HG02588 (cell line): Measurements from ENCODE around the gene GPR32.
"Not testable (repeated sequence)": the region's sequence is repeated elsewhere in the genome, so short reads cannot be mapped to it uniquely, and the experiment has no call there.

Experiments
- ATAC-seq: cut with Tn5 transposase; IDR thresholded peaks from one replicate; pipeline ENCODE4 v1.9.1; 2021; ENCODE audit warnings: mild to moderate bottlenecking, moderate library complexity; ENCODE audit not compliant: unreplicated experiment

GPR32 gene

DNA sequence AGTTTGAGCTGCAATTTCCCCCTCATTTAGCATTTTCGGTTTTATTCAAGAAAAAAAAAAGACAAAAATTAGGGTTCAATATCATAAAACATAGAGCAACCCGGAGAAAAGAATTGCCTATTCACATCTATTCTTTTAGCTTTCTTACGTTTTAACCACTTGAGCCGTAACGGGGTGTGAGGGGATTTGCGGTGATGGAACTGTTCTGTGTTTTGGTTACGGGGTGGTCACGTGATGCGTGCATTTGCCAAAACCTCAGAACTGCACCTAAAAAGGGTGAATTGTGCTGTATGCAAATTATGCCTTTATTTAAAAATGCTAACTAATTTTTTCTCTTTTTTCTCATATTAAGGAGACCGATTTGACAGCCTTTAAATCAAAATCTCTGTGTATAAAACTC, 25.0 kb upstream of the GPR32 start:
- no peak for ATAC-seq

DNA sequence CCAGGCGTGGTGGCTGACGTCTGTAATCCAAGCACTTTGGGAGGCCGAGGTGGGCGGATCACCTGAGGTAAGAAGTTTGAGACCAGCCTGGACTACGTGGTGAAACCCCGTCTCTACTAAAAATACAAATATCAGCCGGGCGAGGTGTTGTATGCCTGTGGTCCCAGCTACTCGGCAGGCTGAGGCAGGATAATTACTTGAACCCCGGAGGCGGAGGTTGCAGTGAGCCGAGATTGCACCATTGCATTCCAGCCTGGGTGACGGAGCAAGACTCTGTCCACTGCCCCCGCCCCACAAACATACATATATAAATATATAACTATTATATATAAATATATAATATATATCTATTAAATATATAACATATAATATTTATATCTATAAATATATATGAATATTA, 23.1 kb upstream of the GPR32 start:
- ATAC-seq: not testable (repeated sequence)

DNA sequence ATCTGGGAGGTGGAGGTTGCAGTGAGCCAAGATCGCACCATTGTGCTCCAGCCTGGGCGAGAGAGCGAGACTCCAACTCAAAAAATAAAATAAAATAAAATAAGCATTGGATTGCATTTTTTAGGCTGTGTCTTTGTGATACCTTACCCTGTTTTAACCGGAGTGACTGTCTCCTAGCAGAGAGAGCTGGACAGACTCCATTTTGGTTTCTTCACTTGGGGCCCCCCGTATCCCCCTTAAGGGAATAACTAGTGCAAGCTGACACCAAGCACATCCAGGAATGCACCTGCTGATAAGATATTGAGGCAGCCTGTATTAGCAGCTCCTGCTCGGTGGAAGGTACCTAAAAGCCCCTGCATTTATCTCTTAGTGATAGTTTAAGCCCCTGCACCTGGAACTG, 20.8 kb upstream of the GPR32 start:
- ATAC-seq: no peak

DNA sequence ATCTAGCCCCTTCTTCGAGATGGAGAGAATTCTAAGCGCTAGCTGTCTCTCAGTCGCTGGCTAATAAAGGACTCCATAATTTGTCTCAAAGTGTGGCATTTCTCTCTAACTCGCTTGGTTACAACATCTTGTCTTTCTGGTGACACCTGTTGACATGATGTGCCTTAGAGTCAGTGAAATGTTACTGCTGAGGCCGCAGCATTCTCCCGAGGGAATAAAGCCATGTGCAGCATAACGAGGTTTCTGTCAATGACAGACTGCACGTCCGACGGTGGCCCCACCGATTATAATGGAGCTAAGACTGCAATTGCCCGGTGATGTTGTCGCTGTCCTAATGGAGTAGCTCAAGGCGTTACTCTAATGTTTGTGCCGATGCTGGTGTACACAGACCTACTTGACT, 20.3 kb upstream of the GPR32 start:
- no peak for ATAC-seq

DNA sequence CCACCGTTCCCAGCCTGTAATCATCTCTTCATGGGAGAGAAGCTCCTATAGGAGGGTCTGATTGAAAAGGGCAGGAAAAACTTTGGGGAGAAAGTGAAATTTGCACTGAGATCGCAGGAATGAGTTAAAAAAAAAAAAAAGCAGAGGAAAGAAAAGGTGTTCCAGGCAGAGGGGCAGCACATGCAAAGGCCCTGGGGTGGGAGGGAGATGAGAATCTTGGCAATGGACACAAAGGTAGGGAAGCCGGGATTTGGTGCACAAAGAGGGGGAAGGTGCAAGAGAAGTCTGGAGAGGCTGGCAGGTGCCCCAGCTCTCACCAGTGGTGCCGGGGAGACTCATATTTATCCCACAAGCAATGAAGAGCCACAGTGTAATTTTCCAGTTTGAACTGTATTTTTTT, 16.4 kb upstream of the GPR32 start:
- ATAC-seq: no peak

DNA sequence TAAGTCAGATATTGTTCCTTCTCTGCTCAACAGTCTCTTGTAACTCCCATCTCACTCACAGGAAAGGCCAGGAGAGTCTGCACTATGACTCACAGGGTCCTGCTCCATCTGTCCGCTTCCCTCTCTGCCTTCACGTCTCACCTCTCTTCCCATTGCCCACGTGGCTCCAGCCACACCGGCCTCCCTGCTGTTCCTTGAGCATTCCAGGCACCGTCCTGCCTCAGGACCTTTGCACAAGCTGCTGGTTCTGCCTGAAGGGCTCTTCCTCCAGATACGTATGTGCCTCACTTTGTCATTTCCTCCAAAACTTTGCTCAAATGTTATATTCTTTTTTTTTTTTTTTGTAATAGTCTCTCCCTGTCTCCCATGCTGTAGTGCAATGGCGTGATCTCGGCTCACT, 14.0 kb upstream of the GPR32 start:
- ATAC-seq: not testable (repeated sequence)

DNA sequence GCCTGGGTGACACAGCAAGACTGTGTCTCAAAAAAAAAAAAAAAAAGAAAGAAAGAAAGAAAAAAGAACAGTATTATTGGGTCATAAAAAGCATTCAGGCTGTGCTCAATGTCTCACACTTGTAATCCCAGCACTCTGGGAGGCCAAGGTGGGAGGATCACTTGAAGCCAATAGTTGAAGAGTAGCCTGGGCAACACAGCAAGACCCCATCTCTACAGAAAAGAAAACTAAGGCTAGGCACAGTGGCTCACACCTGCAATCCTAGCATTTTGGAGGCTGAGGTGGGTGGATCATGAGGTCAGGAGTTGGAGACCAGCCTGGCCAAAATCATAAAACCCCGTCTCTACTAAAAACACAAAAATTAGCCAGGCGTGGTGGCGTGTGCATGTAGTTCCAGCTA, 12.6 kb upstream of the GPR32 start:
- not testable (repeated sequence) for ATAC-seq

DNA sequence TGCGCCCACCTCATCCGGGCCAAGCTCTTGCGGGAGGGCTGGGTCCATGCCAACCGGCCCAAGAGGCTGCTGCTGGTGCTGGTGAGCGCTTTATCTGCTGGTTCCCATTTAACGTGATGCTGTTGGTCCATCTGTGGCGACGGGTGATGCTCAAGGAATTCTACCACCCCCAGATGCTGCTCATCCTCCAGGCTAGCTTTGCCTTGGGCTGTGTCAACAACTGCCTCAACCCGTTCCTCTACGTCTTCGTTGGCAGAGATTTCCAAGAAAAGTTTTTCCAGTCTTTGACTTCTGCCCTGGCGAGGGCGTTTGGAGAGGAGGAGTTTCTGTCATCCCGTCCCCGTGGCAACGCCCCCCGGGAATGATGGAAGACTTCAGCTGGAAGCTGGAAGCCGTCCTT, 11.2 kb upstream of the GPR32 start:
- ATAC-seq: not testable (repeated sequence)

DNA sequence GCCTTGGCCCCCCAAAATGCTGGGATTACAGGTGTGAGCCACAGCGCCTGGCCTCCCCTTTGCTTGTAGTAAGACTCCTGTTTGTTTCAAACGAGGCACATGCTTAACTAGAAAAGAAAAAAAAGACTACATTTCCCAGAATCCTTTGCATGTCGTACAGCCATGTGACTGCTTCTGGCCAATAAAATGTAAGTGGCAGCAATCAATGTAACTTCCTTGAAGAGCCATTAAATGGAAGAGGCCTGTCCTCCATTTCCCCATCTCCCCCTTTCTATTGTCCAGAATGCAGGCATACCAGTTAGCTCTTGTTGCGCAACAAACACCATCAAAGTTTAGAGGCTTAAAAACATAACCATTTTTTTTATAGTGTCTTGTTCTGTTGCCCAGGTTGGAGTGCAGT, 10.4 kb upstream of the GPR32 start:
- ATAC-seq: no peak

DNA sequence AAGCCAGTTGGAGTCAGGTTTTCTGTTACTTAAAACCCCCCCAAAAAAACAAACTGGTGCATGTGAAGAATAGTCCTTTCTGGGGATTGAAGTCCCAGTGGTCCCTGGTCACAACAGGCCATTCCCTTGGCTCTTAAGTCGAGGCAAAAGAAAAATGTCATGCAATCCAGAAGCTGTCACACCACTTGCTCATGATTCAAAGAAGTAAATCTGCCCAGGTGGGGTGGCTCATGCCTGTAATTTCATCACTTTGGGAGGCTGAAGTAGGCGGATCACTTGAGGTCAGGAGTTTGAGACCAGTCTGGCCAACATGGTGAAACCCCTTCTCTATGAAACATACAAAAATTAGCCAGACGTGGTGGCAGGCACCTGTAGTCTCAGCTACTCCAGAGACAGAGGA, 8.8 kb upstream of the GPR32 start:
- ATAC-seq: not testable (repeated sequence)

DNA sequence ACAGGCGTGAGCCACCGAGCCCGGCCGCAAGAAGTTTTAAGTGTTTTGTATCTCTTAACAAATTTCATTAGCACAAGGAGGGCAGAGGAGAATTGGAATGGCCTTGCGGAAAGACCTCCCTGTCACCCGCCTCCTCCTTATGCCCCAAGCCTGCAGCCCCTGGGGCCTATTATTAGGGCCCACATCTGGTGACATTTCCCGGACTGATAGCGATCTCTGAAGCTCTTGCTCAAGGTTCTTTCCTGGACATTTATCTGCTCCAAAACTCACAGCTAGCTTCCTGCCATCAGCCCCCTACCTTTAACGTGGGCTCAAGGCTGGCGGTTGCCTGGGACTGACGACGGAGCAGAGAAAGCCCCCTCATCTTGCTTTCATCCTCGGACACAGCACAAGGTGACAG, 6.7 kb upstream of the GPR32 start:
- ATAC-seq: not testable (repeated sequence)

DNA sequence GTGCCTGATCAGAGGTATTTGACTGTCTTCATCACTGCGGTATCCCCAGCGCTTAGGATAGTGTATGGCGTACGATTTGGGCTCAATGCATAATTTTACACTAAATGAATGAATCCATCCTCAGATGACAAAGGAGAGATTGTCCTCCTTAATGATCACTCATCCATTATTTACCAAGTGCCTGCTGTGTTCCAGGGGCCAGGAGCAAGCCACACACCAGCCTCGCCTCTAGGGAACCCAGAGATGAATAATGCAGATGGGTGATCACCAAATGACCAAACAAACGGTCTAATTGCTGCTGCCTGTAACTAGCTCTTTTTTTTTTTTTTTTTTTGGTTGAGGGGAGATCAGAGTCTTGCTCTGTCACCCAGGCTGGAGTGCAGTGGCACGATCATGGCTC, 5.9 kb upstream of the GPR32 start:
- ATAC-seq: no peak

DNA sequence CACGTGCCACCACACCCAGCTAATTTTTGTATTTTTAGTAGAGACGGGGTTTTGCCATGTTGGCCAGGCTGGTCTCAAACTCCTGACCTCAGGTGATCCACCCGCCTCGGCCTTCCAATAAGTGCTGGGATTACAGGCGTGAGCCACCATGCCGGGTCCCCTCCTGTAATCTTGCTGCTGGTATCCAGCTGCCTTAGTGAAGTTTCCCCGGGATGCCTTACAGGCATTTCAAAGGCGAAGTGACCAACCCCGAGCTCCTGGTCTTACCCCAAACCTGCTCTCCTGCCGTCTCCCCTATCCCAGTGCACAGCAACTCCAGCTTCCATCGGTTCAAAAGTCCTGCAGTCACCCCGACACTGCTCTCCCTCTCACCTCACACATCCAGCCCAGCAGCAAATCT, 3.5 kb upstream of the GPR32 start:
- ATAC-seq: not testable (repeated sequence)

DNA sequence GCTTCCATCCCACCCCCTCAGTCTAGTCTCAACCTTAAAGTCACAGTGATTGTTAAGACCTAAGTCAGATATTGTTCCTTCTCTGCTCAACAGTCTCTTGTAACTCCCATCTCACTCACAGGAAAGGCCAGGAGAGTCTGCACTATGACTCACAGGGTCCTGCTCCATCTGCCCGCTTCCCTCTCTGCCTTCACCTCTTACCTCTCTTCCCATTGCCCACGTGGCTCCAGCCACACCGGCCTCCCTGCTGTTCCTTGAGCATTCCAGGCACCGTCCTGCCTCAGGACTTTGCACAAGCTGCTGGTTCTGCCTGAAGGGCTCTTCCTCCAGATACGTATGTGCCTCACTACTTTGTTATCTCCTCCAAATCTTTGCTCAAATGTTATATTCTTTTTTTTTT, 3.0 kb upstream of the GPR32 start:
- ATAC-seq: not testable (repeated sequence)

DNA sequence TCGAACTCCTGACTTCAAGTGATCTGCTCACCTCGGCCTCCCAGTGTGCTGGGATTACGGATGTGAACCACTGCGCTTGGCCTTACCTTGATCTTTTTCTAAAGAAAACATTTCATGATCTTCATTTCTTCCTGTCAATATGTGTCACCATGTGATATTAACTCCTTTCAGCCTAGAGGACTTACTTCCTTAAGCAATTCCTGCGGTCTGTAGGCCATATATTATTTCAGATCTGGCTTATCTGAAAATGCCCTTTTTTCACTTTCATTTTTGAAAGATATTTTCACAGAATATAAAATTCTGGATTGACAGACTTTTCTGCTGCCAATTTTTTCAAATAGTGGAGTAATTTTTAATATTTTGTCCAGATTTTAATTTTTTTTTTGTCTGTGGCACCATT, 2.0 kb upstream of the GPR32 start:
- ATAC-seq: no peak

DNA sequence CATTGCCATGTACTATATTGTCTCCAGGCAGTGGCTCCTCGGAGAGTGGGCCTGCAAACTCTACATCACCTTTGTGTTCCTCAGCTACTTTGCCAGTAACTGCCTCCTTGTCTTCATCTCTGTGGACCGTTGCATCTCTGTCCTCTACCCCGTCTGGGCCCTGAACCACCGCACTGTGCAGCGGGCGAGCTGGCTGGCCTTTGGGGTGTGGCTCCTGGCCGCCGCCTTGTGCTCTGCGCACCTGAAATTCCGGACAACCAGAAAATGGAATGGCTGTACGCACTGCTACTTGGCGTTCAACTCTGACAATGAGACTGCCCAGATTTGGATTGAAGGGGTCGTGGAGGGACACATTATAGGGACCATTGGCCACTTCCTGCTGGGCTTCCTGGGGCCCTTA, 624 bp downstream of the GPR32 start:
- no peak for ATAC-seq

DNA sequence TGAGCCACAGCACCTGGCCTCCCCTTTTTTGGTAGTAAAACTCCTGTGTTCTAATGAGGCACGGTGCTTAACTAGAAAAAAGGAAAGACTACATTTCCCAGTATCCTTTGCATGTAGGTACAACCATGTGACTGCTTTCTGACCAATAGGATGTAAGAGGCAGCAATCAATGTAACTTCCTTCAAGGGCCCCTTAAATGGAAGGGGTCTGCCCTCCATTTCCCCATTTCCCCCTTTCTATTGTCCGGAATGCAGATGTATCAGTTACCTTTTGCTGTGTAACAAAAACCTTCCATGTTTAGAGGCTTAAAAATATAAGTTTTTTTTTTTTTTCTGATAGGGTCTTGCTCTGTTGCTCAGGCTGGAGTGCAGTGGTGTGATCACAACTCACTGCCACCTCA, 2.2 kb downstream of the GPR32 start:
- ATAC-seq: no peak

DNA sequence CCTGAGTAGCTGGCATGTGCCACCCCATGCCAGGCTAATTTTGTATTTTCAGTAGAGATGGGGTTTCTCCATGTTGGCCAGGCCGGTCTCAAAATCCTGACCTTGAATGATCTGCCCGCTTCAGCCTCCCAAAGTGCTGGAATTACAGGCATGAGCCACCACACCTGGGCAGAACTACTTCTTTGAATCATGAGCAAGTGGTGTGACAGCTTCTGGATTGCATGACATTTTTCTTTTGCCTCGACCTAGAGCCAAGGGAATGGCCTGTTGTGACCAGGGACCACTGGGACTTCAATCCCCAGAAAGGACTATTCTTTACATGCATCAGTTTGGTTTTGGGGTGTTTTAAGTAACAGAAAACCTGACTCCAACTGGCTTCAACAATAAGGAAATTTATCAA, 2.6 kb downstream of the GPR32 start:
- ATAC-seq: not testable (repeated sequence)

DNA sequence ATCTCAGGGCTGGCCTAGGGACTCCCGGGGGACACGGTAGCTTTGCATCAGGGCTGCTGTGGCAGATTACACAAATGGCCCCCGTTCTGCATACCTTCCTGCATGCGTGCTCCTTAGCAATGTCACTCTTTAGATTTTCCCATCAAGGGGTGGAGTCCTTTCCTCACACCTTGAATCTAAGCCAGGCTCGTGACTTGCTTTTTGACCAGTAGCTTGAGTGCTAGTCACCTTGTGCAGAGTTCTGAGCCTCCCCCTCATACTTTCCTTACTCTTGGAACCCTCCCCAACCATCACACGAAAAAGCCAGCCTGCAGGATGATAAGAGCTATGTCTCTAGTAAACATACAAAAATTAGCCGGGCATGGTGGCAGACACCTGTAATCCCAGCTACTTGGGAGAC, 3.2 kb downstream of the GPR32 start:
- ATAC-seq: not testable (repeated sequence)

DNA sequence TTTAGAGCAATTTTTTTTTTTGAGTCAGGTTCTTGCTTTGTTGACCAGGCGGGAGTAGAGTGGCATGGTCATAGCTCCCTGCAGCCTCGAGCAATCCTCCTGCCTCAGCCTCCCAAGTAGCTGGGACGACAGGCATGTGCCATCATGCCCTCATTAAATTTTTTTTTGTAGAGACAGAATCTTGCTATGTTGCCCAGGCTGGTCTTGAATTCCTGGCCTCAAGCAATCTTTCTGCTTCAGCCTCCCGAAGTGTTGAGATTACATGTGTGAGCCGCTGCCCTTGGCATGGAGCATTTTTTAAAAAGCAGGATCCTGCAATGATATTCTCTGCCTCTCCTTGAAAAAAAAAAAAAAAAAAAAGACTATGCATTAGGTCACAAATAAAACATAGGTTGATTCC, 5.9 kb downstream of the GPR32 start:
- no peak for ATAC-seq

DNA sequence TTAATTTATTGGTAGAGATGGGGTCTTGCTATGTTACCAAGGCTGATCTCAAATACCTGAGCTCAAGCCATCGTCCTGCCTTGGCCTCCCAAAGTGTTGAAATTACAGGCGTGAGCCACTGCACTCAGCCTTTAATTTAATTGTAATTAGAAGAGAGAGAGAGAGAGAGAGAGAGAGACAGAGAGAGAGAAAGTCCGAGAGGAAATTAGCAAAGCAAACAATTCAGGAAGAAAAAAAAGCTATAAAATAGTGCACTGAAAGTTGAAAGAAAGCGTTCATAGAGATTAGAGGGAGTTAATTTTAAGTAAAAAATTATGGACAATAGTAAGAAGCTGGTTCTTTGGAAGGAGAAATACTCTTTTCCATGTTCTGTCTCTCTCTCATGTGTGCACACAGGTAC, 7.0 kb downstream of the GPR32 start:
- no peak for ATAC-seq

DNA sequence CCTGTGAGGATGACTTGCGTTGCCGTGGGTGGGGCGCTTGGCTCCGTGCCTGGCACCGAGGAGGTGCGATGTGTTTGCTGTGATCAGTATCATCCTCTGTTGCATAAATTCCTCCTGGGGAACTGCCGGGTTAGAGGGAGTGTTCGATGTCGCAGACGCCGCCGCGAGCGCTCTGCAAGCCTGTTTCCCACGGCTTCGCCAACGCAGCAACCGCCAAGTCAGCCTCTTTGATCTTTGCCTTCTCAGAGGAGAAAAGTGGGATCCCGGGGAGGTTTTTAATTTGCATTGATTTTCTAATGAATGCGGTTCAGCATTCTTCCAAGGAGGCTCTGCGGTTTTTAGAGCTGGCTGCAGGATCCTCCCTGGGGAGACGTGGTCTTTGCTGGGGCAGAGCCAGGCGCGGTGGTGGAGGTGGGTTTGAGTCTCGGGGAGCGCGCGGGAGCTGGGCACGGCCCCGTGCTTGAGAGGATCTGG, 7.6 kb downstream of the GPR32 start:
- no peak for ATAC-seq

DNA sequence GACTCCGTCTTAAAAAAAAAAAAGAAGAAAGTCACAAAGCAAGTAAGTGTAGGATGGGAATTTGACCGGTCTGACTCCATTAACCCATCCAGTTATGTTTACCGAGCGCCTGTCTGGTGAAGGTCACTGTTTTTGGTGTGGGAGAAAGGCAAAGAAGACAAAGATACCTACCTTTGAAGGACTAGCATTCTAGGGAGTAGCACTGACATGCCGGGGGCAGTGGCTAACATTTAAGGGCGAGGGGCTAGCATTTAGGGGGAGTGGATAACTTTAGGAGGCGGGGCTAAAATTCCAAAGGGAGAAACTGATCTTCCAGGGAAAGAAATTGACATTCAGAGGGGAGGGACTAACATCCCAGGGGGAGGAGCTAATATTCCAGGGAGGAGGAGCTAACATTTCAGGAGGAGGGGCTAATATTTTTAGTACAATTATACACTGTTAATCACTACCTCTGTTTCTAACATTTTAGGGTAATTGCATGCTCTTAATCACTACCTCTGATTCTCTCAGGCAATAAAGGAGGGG, 8.7 kb downstream of the GPR32 start:
- ATAC-seq: no peak
